SK-N-SH (cell line): ENCODE results near the gene TRMT1L. TPM values are rescaled to one million over a fixed set of nuclear protein-coding genes. Genes with fewer than 3 reads are reported as not detected.

Experiments used
- CTCF ChIA-PET: fragments of 300-600, 350-600 bp; formaldehyde crosslinking; extraction: SDS; loops from one replicate; lab custom pipeline; 2021; lab: Yijun Ruan, JAX
- POLR2A ChIA-PET: fragments of 350-600 bp; sonication (Branson Sonifier 250); formaldehyde crosslinking; extraction: SDS; loops from one replicate; lab custom pipeline; 2020; ENCODE audit warnings: antibody characterized with exemption, inconsistent platforms; lab: Yijun Ruan, JAX
- DNase-seq: peaks from one replicate; pipeline ENCODE4 v3.0.0; 2012
- H2AFZ ChIP-seq: fragments of 200-600 bp; sonication (generic); 2 replicates; pipeline ENCODE4 v1.8.1; 2016; ENCODE audit warnings: antibody characterized with exemption, mild to moderate bottlenecking, low read depth
- H3F3A ChIP-seq: fragments of 200-600 bp; sonication (generic); replicated peaks from 2 replicates; pipeline ENCODE3; 2016; ENCODE audit warnings: antibody characterized with exemption, mild to moderate bottlenecking; ENCODE audit not compliant: insufficient read depth
- H3K27ac ChIP-seq, 2 experiments: fragments of 200-500 bp in 1 of 2; fragments of 200-600 bp in 1 of 2; sonication (Bioruptor generic) in 1 of 2; sonication (generic), shearing (Covaris generic) in 1 of 2; 2 replicates each; pipeline versions ENCODE4 v1.5.1 to v1.6.1; 2014 to 2016; ENCODE audit warnings: low read depth in 2 of 2, inconsistent platforms in 1 of 2, low read length in 1 of 2, mild to moderate bottlenecking in 1 of 2, mixed read lengths in 1 of 2
- H3K27me3 ChIP-seq: fragments of 200-600 bp; sonication (generic), shearing (Covaris generic); 2 replicates; pipeline ENCODE4 v1.6.1; 2016; ENCODE audit warnings: mixed run types; ENCODE audit not compliant: insufficient read depth
- H3K36me3 ChIP-seq, 2 experiments: fragments of 200-500 bp in 1 of 2; fragments of 200-600 bp in 1 of 2; sonication (Bioruptor generic) in 1 of 2; sonication (generic) in 1 of 2; replicated peaks in 1 of 2; 2 replicates each; pipeline versions ENCODE3 to v1.5.1; 2014 to 2016; ENCODE audit warnings: low read length in 1 of 2, mild to moderate bottlenecking in 1 of 2; ENCODE audit not compliant: insufficient read depth in 2 of 2, control insufficient read depth in 1 of 2
- H3K4me1 ChIP-seq, 2 experiments: fragments of 200-500 bp in 1 of 2; fragments of 200-600 bp in 1 of 2; sonication (Bioruptor generic) in 1 of 2; sonication (generic), shearing (Covaris generic) in 1 of 2; 2 replicates each; pipeline versions ENCODE4 v1.5.1 to v1.6.1; 2014 to 2016; ENCODE audit warnings: low read depth in 1 of 2, low read length in 1 of 2, mixed run types in 1 of 2; ENCODE audit not compliant: insufficient read depth in 2 of 2, control insufficient read depth in 1 of 2
- H3K4me2 ChIP-seq: fragments of 200-600 bp; sonication (generic), shearing (Covaris generic); 2 replicates; pipeline ENCODE4 v1.6.1; 2017; ENCODE audit warnings: mixed run types
- H3K4me3 ChIP-seq, 2 experiments: fragments of 200-500 bp in 1 of 2; fragments of 200-600 bp in 1 of 2; sonication (Bioruptor generic) in 1 of 2; sonication (generic), shearing (Covaris generic) in 1 of 2; 2 replicates each; pipeline versions ENCODE4 v1.5.1 to v1.8.1; 2014 to 2016; ENCODE audit warnings: low read depth in 2 of 2, inconsistent platforms in 1 of 2, low read length in 1 of 2, mild to moderate bottlenecking in 1 of 2, mixed read lengths in 1 of 2, moderate library complexity in 1 of 2
- H3K79me2 ChIP-seq: fragments of 200-600 bp; sonication (generic); 2 replicates; pipeline ENCODE4 v1.8.1; 2017; ENCODE audit warnings: mild to moderate bottlenecking; ENCODE audit not compliant: insufficient read depth
- H3K9ac ChIP-seq: fragments of 200-600 bp; sonication (generic); 2 replicates; pipeline ENCODE4 v1.6.1; 2017; ENCODE audit warnings: mixed run types
- H3K9me2 ChIP-seq: fragments of 200-600 bp; sonication (generic); 2 replicates; pipeline ENCODE4 v1.6.1; 2017; ENCODE audit warnings: mixed run types
- H3K9me3 ChIP-seq: fragments of 200-600 bp; sonication (generic); 2 replicates; pipeline ENCODE4 v1.6.1; 2017; ENCODE audit warnings: mixed run types, mild to moderate bottlenecking, moderate library complexity
- H4K20me1 ChIP-seq: fragments of 200-600 bp; sonication (generic); 2 replicates; pipeline ENCODE4 v1.6.1; 2017; ENCODE audit warnings: mild to moderate bottlenecking, mixed run types; ENCODE audit not compliant: insufficient read depth
- EZH2phosphoT487 ChIP-seq: fragments of 200-600 bp; sonication (generic); IDR thresholded peaks from 2 replicates; pipeline ENCODE4 v1.6.1; 2017; ENCODE audit warnings: low read depth, mixed run types, mild to moderate bottlenecking, antibody characterized with exemption, moderate library complexity, borderline replicate concordance
- FOSL2 ChIP-seq: IDR thresholded peaks from 2 replicates; pipeline ENCODE4 v1.4.0; 2012; ENCODE audit warnings: low read depth, mild to moderate bottlenecking, moderate library complexity, borderline replicate concordance
- FOXJ3 ChIP-seq: sonication (generic); formaldehyde crosslinking; IDR thresholded peaks from 2 replicates; pipeline ENCODE4 v1.5.1; 2020; ENCODE audit warnings: mild to moderate bottlenecking, missing genetic modification reagents
- FOXM1 ChIP-seq: IDR thresholded peaks from 2 replicates; pipeline ENCODE4 v1.4.0; 2012; ENCODE audit warnings: low read depth, mild to moderate bottlenecking
- GATA2 ChIP-seq: sonication (generic); formaldehyde crosslinking; IDR thresholded peaks from 2 replicates; pipeline ENCODE4 v1.5.0; 2020; ENCODE audit warnings: mild to moderate bottlenecking, missing genetic modification reagents
- IRF3 ChIP-seq: fragments of 150-350 bp; IDR thresholded peaks from 2 replicates; pipeline ENCODE4 v1.6.1; 2016; ENCODE audit warnings: mild to moderate bottlenecking, low read depth, low read length
- JUND ChIP-seq: IDR thresholded peaks from 2 replicates; pipeline ENCODE4 v1.4.0; 2012
- MAX ChIP-seq: IDR thresholded peaks from 2 replicates; pipeline ENCODE4 v1.4.0; 2012; ENCODE audit warnings: low read depth
- MXI1 ChIP-seq: IDR thresholded peaks from 2 replicates; pipeline ENCODE4 v1.6.1; 2012; ENCODE audit warnings: mild to moderate bottlenecking, low read depth, low read length, improper control_type of control experiment
- NRF1 ChIP-seq: IDR thresholded peaks from 2 replicates; pipeline ENCODE4 v1.6.1; 2012; ENCODE audit warnings: low read depth, mild to moderate bottlenecking, low read length
- PBX3 ChIP-seq: IDR thresholded peaks from 2 replicates; pipeline ENCODE4; 2012
- POLR2AphosphoS5 ChIP-seq: IDR thresholded peaks from 2 replicates; pipeline ENCODE4 v1.6.1; 2012; ENCODE audit warnings: low read depth, low read length
- RCOR1 ChIP-seq: fragments of 150-350 bp; IDR thresholded peaks from 2 replicates; pipeline ENCODE4 v1.6.1; 2017; ENCODE audit warnings: antibody characterized with exemption, low read length
- RFX5 ChIP-seq: IDR thresholded peaks from 2 replicates; pipeline ENCODE4 v1.6.1; 2012; ENCODE audit warnings: mild to moderate bottlenecking, improper control_type of control experiment, low read length
- SIN3A ChIP-seq: IDR thresholded peaks from 2 replicates; pipeline ENCODE4 v1.6.1; 2012; ENCODE audit warnings: low read depth, mild to moderate bottlenecking, low read length, moderate library complexity, borderline replicate concordance
- TCF12 ChIP-seq: IDR thresholded peaks from 2 replicates; pipeline ENCODE4 v1.4.0; 2012
- USF2 ChIP-seq: fragments of 150-350 bp; IDR thresholded peaks from 2 replicates; pipeline ENCODE4 v1.6.1; 2017; ENCODE audit warnings: antibody characterized with exemption, low read length, low read depth, borderline replicate concordance
- YY1 ChIP-seq: IDR thresholded peaks from 2 replicates; pipeline ENCODE4 v1.4.0; 2012; ENCODE audit warnings: low read depth, mild to moderate bottlenecking
- WGBS: methylation state at CpG from one replicate; pipeline ENCODE4 v1.1.6; 2017; ENCODE audit warnings: low lambda C conversion rate; 5-methylcytosine and 5-hydroxymethylcytosine counted together
- polyA plus RNA-seq, 3 experiments: library from polyadenylated mRNA; depleted of rRNA; stranded (reverse); fragments of >200 nt; gene quantifications; 2 replicates each; pipeline ENCODE4 v1.2.3, GENCODE V29; 2012

Gene TRMT1L
- polyA plus RNA-seq, 1 of the 3 experiments (the other 2 are of a cell fraction) = 12.2 TPM

- no peak overlapping the region for H3K4me2 ChIP-seq
- no peak for DNase-seq
- no peaks in the 10 kb centered on the region for H4K20me1 ChIP-seq
- H2AFZ ChIP-seq = no peak overlapping the region
- ChIA-PET CTCF (no interaction called here), POLR2A (no interaction called here)
- H3K36me3 ChIP-seq = peaks cover 64 to 71% of the 10 kb centered on the region in 2 experiments
- no peak overlapping the region for H3K27ac ChIP-seq
- no peaks in the 10 kb centered on the region for H3K9me3 ChIP-seq
- no peaks in the 10 kb centered on the region for H3K9me2 ChIP-seq
- no peaks in the 10 kb centered on the region for H3K27me3 ChIP-seq
- no peaks in the 10 kb centered on the region for H3F3A ChIP-seq
- H3K9ac ChIP-seq = no peak overlapping the region
- H3K4me3 ChIP-seq = no peak overlapping the region
- TF ChIP-seq PBX3 (no peak), IRF3 (no peak), TCF12 (no peak), JUND (no peak), MAX (no peak), POLR2AphosphoS5 (no peak), MXI1 (no peak), SIN3A (no peak), RFX5 (no peak), RCOR1 (no peak), GATA2 (CRISPR knock-in tag) (no peak), USF2 (no peak), FOXJ3 (CRISPR knock-in tag) (no peak), FOSL2 (no peak), YY1 (no peak), FOXM1 (no peak), NRF1 (no peak), EZH2phosphoT487 (no peak)
- TF ChIP-seq, all 33 proteins: peak for 0
- Histone ChIP-seq H3K79me2 (no peaks in the 10 kb centered on the region), H3K4me1 (no peaks in the 10 kb centered on the region; a peak in 1 of 4 replicates)
- 95% methylated on average over 2 of the region's 2 CpGs for WGBS
These were observed 60.2 kb downstream of the TRMT1L start for GRCh38 chr1:185096531-185096930.
